AML-193 (cell line): ENCODE results near the gene TMBIM1.

Experiments used
- DNase-seq, 2 experiments: peaks; one replicate each; lab custom pipeline; 2025; lab: John Stamatoyannopoulos, UW

The TMBIM1 gene

GRCh38 chr2:218272531-218273212, 19.6 kb downstream of the TMBIM1 start:
- peak; percentile 68 to 72 for DNase-seq

GRCh38 chr2:218271865-218272530, 20.3 kb downstream of the TMBIM1 start:
- DNase-seq: no peak

- no peak for DNase-seq
These were observed 20.9 kb downstream of the TMBIM1 start for GRCh38 chr2:218271487-218271797.

- no peak for DNase-seq
These were observed 21.4 kb downstream of the TMBIM1 start for GRCh38 chr2:218270721-218271486.

- peak; percentile 99 for DNase-seq
These were observed 22.2 kb downstream of the TMBIM1 start, which contains the start of the genes AAMP and PNKD for GRCh38 chr2:218269900-218270720. TSS of gene AAMP (minus strand) at chr2:218270137. CDS start at chr2:218270086, 51 bp downstream. TSS of gene PNKD (plus strand) at chr2:218270519. CDS start at chr2:218270536, 17 bp downstream.

GRCh38 chr2:218267259-218267658, 25.0 kb downstream of the TMBIM1 start:
- no peak for DNase-seq

GRCh38 chr2:218266316-218266979, 25.9 kb downstream of the TMBIM1 start:
- DNase-seq: no peak

GRCh38 chr2:218265626-218266025, 26.7 kb downstream of the TMBIM1 start:
- no peak for DNase-seq

- DNase-seq: no peak
These were observed 27.3 kb downstream of the TMBIM1 start for GRCh38 chr2:218264773-218265561.

- no peak for DNase-seq
These were observed 28.3 kb downstream of the TMBIM1 start for GRCh38 chr2:218263817-218264641.

GRCh38 chr2:218262631-218263586, 29.4 kb downstream of the TMBIM1 start:
- no peak for DNase-seq

- DNase-seq: no peak
These were observed 30.1 kb downstream of the TMBIM1 start for GRCh38 chr2:218262237-218262600.

- DNase-seq: no peak
These were observed 30.7 kb downstream of the TMBIM1 start for GRCh38 chr2:218261423-218262236.

GRCh38 chr2:218260742-218261422, 31.4 kb downstream of the TMBIM1 start, which contains the start of gene GPBAR1:
TSS of gene GPBAR1 (plus strand) at chr2:218261015. CDS start at chr2:218262725, 1,710 bp downstream.
- no peak for DNase-seq

GRCh38 chr2:218260166-218260565, 32.1 kb downstream of the TMBIM1 start:
- no peak for DNase-seq

GRCh38 chr2:218259099-218259961, 33.0 kb downstream of the TMBIM1 start:
- no peak for DNase-seq
